Measurements from ENCODE around the gene NUPR1. TPM values are rescaled to one million over a fixed set of nuclear protein-coding genes. Genes with fewer than 3 reads are reported as not detected.

Gene NUPR1
- total and polyA plus RNA-seq, 12 donors = 16.7 to 74.4 (median 33.1) TPM

DNA sequence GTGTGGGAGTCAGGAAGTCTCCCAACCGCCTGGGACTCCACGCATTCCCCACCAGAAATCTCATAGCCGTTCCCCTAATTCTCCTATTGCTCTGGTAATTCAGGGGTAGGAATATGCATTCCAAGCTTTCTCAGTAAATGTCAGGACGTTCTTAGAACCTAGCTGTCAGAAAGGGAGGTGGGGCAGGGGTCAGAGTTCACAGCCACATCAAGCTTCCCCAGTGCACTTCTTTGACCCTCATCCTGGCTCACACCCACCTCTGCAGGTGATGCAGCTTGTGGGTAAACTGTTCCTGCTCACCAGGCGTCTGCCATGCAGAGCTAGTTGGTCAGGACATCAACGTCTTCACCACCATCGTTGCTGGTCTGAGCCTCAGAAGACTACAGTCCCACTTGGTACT is 18.1 kb downstream of the NUPR1 start:
- 79% methylated on average over 7 of the region's 7 CpGs for WGBS, 2 donors
- H3K4me1 ChIP-seq = peaks cover 0 to 6% (median 0%) of the 10 kb centered on the region in 9 donors
- no peak for DNase-seq
- intact Hi-C loops (cut with DNase I) = loop anchor here in 1 of 10 donors (10.0 kb wide), 1 partner anchor 54 kb away; no protein-coding TSS in a partner anchor
- no peak overlapping the region for H3K4me3 ChIP-seq
- ATAC-seq = no peak
- no peak overlapping the region for H3K27ac ChIP-seq
- TF ChIP-seq, protein P1, sequence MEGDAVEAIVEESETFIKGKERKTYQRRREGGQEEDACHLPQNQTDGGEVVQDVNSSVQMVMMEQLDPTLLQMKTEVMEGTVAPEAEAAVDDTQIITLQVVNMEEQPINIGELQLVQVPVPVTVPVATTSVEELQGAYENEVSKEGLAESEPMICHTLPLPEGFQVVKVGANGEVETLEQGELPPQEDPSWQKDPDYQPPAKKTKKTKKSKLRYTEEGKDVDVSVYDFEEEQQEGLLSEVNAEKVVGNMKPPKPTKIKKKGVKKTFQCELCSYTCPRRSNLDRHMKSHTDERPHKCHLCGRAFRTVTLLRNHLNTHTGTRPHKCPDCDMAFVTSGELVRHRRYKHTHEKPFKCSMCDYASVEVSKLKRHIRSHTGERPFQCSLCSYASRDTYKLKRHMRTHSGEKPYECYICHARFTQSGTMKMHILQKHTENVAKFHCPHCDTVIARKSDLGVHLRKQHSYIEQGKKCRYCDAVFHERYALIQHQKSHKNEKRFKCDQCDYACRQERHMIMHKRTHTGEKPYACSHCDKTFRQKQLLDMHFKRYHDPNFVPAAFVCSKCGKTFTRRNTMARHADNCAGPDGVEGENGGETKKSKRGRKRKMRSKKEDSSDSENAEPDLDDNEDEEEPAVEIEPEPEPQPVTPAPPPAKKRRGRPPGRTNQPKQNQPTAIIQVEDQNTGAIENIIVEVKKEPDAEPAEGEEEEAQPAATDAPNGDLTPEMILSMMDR (IDR thresholded peaks at IDR 0.05) = no peak
- H3K27me3 ChIP-seq = no peaks in the 10 kb centered on the region
- no peaks in the 10 kb centered on the region for H3K36me3 ChIP-seq
- H3K9me3 ChIP-seq = no peaks in the 10 kb centered on the region

DNA sequence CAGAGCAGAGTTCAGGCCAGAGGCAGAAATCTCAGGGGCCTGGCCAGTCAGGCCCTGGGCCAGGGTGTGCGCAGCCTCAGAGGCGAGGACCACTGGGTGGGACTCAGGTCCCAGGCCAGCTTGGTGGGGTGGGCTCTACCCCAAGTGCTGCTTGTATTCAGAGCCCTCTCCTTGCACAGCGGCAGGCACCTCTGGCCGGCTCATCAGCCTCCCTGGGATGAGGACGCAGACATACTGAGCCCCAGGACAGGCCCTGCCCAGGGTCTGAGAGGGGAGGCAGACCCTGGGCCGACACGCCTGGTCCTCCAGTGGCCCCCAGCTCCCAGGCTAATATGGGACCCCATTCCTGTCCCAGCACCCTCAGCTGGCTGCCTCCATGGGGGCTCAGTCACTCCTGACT is 24.5 kb downstream of the NUPR1 start:
- H3K4me1 ChIP-seq = no peaks in the 10 kb centered on the region
- H3K27ac ChIP-seq = no peak overlapping the region
- no peaks in the 10 kb centered on the region for H3K27me3 ChIP-seq
- TF ChIP-seq, protein P1 (IDR thresholded peaks at IDR 0.05) = no peak
- WGBS, 2 donors = 86 to 89% methylated on average over 7 of the region's 7 CpGs
- no peak for DNase-seq
- H3K36me3 ChIP-seq = no peaks in the 10 kb centered on the region
- ATAC-seq = no peak
- H3K4me3 ChIP-seq = no peak overlapping the region
- H3K9me3 ChIP-seq = no peaks in the 10 kb centered on the region
- intact Hi-C loops (cut with DNase I) = no loop called here

DNA sequence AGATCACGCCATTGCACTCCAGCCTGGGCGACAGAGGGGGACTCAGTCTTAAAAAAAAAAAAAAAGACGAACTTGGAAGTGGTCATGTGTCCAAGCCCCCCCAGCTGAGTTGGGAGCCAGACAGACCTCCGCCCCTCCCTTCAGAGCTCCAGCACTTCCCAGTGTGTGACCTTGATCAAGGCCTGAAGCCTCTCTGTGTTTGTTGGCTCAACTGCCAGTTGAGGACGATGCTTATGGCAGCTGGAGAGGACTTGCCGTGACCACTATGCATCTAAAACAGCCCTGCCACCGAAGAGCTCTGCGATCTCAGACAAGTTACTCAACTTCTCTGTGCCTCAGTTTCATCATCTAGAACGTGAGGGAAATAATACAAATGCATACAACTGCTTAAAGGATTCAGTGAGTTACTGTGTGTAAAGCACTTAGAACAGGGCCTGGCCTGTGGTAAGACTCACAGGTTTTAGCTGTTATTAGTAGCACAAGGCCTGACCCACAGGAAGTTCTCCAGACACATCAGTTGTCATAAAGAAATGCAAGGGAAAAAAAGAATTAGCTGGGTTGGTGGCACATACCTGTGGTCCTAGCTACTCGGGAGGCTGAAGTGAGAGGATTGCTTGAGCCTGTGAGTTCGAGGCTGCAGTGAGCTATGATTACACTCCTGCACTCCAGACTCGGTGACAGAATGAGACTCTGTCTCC is 25.1 kb downstream of the NUPR1 start:
- Histone ChIP-seq H3K4me3 (no peak overlapping the region), H3K27ac (no peak overlapping the region), H3K9me3 (no peaks in the 10 kb centered on the region), H3K36me3 (no peaks in the 10 kb centered on the region), H3K27me3 (peaks cover 0 to under 1% (median 0%) of the 10 kb centered on the region in 7 donors), H3K4me1 (no peaks in the 10 kb centered on the region)
- DNase-seq (no peak), ATAC-seq (no peak)
- 85 to 88% methylated on average over 12 of the region's 12 CpGs for WGBS, 2 donors
- intact Hi-C loops (cut with DNase I) = no loop called here
- TF ChIP-seq, protein P1 (IDR thresholded peaks at IDR 0.05) = no peak

DNA sequence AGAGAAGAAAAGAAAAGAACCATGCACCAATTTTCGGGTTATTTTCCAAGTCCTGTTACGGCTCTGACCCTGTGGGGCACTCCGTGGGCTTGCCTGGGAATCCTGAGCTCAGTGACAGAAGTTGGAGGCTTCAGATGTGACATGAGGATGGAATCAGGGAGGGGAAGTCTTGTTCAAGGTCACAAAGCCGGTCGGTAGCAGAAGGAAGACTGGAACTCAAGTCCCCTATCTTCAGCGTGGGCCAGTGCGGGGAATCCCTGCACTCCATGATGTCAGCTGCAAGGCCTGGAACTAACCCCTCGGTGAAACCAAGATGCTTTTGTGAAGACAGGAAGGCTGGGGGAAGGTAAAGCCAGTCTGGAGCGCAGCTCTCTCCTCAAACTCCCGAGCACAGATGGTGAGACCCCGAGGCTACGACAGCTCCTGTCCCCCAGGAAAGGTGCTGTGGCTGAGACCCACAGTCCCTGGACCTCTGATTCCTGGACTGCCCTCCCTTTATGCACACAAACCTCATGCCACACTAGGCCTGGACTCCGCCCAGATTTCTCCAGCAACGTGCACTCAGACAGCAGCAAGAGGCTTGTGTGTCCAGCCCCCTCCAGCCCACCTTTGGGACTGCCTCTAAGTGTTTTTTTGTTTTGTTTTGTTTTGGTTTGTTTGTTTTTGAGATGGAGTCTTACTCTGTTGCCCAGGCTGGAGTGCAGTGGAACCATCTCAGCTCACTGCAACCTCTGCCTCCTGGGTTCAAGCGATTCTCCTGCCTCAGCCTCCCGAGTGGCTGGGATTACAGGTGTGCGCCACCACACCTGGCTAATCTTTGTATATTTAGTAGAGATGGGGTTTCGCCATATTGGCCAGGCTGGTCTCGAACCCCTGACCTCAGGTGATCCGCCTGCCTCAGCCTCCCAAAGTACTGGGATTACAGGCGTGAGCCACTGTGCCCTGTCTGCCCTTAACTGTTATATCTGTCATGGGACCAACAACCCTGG is 26.7 kb downstream of the NUPR1 start:
- Histone ChIP-seq H3K4me3 (no peak overlapping the region), H3K36me3 (no peaks in the 10 kb centered on the region), H3K27ac (no peak overlapping the region), H3K27me3 (peaks cover 0 to 11% (median 0%) of the 10 kb centered on the region in 7 donors), H3K9me3 (no peaks in the 10 kb centered on the region), H3K4me1 (peaks cover 0 to 14% (median 0%) of the 10 kb centered on the region in 9 donors)
- 79 to 85% methylated on average over 21 of the region's 21 CpGs for WGBS, 2 donors
- no peak for DNase-seq
- intact Hi-C loops (cut with DNase I) = no loop called here
- ATAC-seq = no peak
- TF ChIP-seq, protein P1 (IDR thresholded peaks at IDR 0.05) = no peak
